Immature natural killer cell (primary cell): Measurements from ENCODE around the gene FUT8. TPM values are rescaled to one million over a fixed set of nuclear protein-coding genes. Genes with fewer than 3 reads are reported as not detected.
"Not testable (repeated sequence)": the region's sequence is repeated elsewhere in the genome, so short reads cannot be mapped to it uniquely, and the experiment has no call there.

ENCODE experiments used
- DNase-seq, 3 donors: peaks; one replicate each; pipeline ENCODE4 v3.0.0; 2022; ENCODE audit warnings: mixed read lengths in 1 of 3
- H3K27ac Mint-ChIP-seq, 6 donors: one replicate each; pipeline ENCODE4 v1.8.0; 2020; ENCODE audit warnings: mixed read lengths in 6 of 6, mild to moderate bottlenecking in 5 of 6, inconsistent platforms in 4 of 6, moderate library complexity in 3 of 6
- H3K27me3 Mint-ChIP-seq, 3 donors: one replicate each; pipeline ENCODE4 v1.8.0; 2020 to 2021; ENCODE audit warnings: low read depth in 3 of 3, mild to moderate bottlenecking in 3 of 3, mixed read lengths in 3 of 3, moderate library complexity in 3 of 3, inconsistent platforms in 1 of 3
- H3K36me3 Mint-ChIP-seq, 3 donors: one replicate each; pipeline ENCODE4 v1.8.0; 2020; ENCODE audit warnings: mixed read lengths in 3 of 3, inconsistent platforms in 2 of 3, mild to moderate bottlenecking in 2 of 3
- H3K4me1 Mint-ChIP-seq, 2 donors: one replicate each; pipeline ENCODE4 v1.8.0; 2020; ENCODE audit warnings: inconsistent platforms in 2 of 2, mild to moderate bottlenecking in 2 of 2, mixed read lengths in 2 of 2, moderate library complexity in 1 of 2
- H3K4me3 Mint-ChIP-seq, 5 donors: one replicate each; pipeline ENCODE4 v1.8.0; 2020; ENCODE audit warnings: mild to moderate bottlenecking in 5 of 5, mixed read lengths in 5 of 5, inconsistent platforms in 3 of 5, moderate library complexity in 3 of 5
- H3K9me3 Mint-ChIP-seq, 6 donors: one replicate each; pipeline ENCODE4 v1.8.0; 2020; ENCODE audit warnings: mild to moderate bottlenecking in 6 of 6, mixed read lengths in 6 of 6, inconsistent platforms in 4 of 6, moderate library complexity in 3 of 6
- polyA plus RNA-seq, 3 donors: library from polyadenylated mRNA; unstranded; fragments of 300-500 nt; fragmentation: Illumina TruSeq; gene quantifications; one replicate each; pipeline ENCODE4 v1.2.3, GENCODE V29; 2021

Gene FUT8
- polyA plus RNA-seq, 3 donors from 2014 or later: 6.5 to 11.1 (median 11.0) TPM

- Mint-ChIP-seq H3K36me3 (peaks cover 0 to 15% (median 0%) of the 10 kb centered on the region in 3 donors), H3K4me1 (no peaks in the 10 kb centered on the region), H3K27me3 (no peaks in the 10 kb centered on the region), H3K27ac (no peak overlapping the region), H3K4me3 (no peak overlapping the region), H3K9me3 (no peaks in the 10 kb centered on the region)
- DNase-seq: no peak
These were observed 264.0 kb downstream of the FUT8 start for GRCh38 chr14:65676361-65677014.

GRCh38 chr14:65685572-65685971, 273.0 kb downstream of the FUT8 start:
- no peak for DNase-seq
- Mint-ChIP-seq H3K27ac (no peak overlapping the region), H3K27me3 (peaks cover 0 to 2% (median 0%) of the 10 kb centered on the region in 3 donors), H3K36me3 (peaks cover 0 to 10% (median 6%) of the 10 kb centered on the region in 3 donors), H3K4me1 (peaks cover 0 to 8% of the 10 kb centered on the region in 2 donors), H3K4me3 (no peak overlapping the region), H3K9me3 (no peaks in the 10 kb centered on the region)

- H3K27me3 Mint-ChIP-seq: peaks cover 0 to 2% (median 0%) of the 10 kb centered on the region in 3 donors
These were observed 274.2 kb downstream of the FUT8 start for GRCh38 chr14:65686761-65687160.

GRCh38 chr14:65689070-65689469, 276.5 kb downstream of the FUT8 start:
- peaks cover 0 to 8% of the 10 kb centered on the region in 2 donors for H3K4me1 Mint-ChIP-seq
- no peak overlapping the region for H3K4me3 Mint-ChIP-seq
- H3K9me3 Mint-ChIP-seq: peaks cover 0 to 1% (median 0%) of the 10 kb centered on the region in 6 donors
- no peak for DNase-seq
- H3K36me3 Mint-ChIP-seq: peaks cover 0 to 10% (median 6%) of the 10 kb centered on the region in 3 donors
- H3K27me3 Mint-ChIP-seq: peaks cover 0 to 2% (median 0%) of the 10 kb centered on the region in 3 donors
- no peak overlapping the region for H3K27ac Mint-ChIP-seq

More at GRCh38 chr14:65686761-65687160, 274.2 kb downstream of the FUT8 start:
- Mint-ChIP-seq H3K36me3 (peaks cover 0 to 10% (median 6%) of the 10 kb centered on the region in 3 donors), H3K4me3 (no peak overlapping the region), H3K9me3 (peaks cover 0 to 1% (median 0%) of the 10 kb centered on the region in 6 donors), H3K27ac (no peak overlapping the region), H3K4me1 (peaks cover 0 to 8% of the 10 kb centered on the region in 2 donors)
- no peak for DNase-seq

- not testable (repeated sequence) for DNase-seq, H3K4me3 Mint-ChIP-seq, H3K4me1 Mint-ChIP-seq, H3K36me3 Mint-ChIP-seq, H3K27me3 Mint-ChIP-seq, H3K9me3 Mint-ChIP-seq, H3K27ac Mint-ChIP-seq
These were observed 280.0 kb downstream of the FUT8 start for GRCh38 chr14:65692566-65692965.

GRCh38 chr14:65696801-65697200, 284.3 kb downstream of the FUT8 start:
- peaks cover 0 to 2% (median 0%) of the 10 kb centered on the region in 6 donors for H3K9me3 Mint-ChIP-seq
- DNase-seq: no peak
- no peaks in the 10 kb centered on the region for H3K4me1 Mint-ChIP-seq
- H3K36me3 Mint-ChIP-seq: no peaks in the 10 kb centered on the region
- H3K27me3 Mint-ChIP-seq: no peaks in the 10 kb centered on the region
- H3K4me3 Mint-ChIP-seq: no peak overlapping the region
- no peak overlapping the region for H3K27ac Mint-ChIP-seq

- no peak overlapping the region for H3K27ac Mint-ChIP-seq
- H3K4me3 Mint-ChIP-seq: no peak overlapping the region
- peaks cover 3 to 6% (median 5%) of the 10 kb centered on the region in 3 donors for H3K36me3 Mint-ChIP-seq
- no peaks in the 10 kb centered on the region for H3K4me1 Mint-ChIP-seq
- H3K9me3 Mint-ChIP-seq: peaks cover 0 to 1% (median 0%) of the 10 kb centered on the region in 6 donors
- no peak for DNase-seq
- H3K27me3 Mint-ChIP-seq: peaks cover 0 to 2% (median 0%) of the 10 kb centered on the region in 3 donors
These were observed 291.0 kb downstream of the FUT8 start for GRCh38 chr14:65703521-65703920.

- peaks cover 0 to 1% (median 0%) of the 10 kb centered on the region in 6 donors for H3K9me3 Mint-ChIP-seq
- H3K4me1 Mint-ChIP-seq: no peaks in the 10 kb centered on the region
- peaks cover 3 to 6% (median 5%) of the 10 kb centered on the region in 3 donors for H3K36me3 Mint-ChIP-seq
- H3K4me3 Mint-ChIP-seq: no peak overlapping the region
- H3K27ac Mint-ChIP-seq: no peak overlapping the region
- peaks cover 0 to 2% (median 0%) of the 10 kb centered on the region in 3 donors for H3K27me3 Mint-ChIP-seq
- DNase-seq: no peak
These were observed 291.5 kb downstream of the FUT8 start for GRCh38 chr14:65703996-65704395.

- no peak for DNase-seq
- peaks cover 3 to 6% (median 5%) of the 10 kb centered on the region in 3 donors for H3K36me3 Mint-ChIP-seq
- H3K9me3 Mint-ChIP-seq: peaks cover 0 to 1% (median 0%) of the 10 kb centered on the region in 6 donors
- no peak overlapping the region for H3K4me3 Mint-ChIP-seq
- no peaks in the 10 kb centered on the region for H3K4me1 Mint-ChIP-seq
- H3K27me3 Mint-ChIP-seq: peaks cover 0 to 2% (median 0%) of the 10 kb centered on the region in 3 donors
- H3K27ac Mint-ChIP-seq: no peak overlapping the region
These were observed 291.9 kb downstream of the FUT8 start for GRCh38 chr14:65704437-65704836.

- H3K4me3 Mint-ChIP-seq: no peak overlapping the region
- H3K4me1 Mint-ChIP-seq: no peaks in the 10 kb centered on the region
- no peak for DNase-seq
- no peak overlapping the region for H3K27ac Mint-ChIP-seq
- peaks cover 0 to 2% (median 0%) of the 10 kb centered on the region in 3 donors for H3K27me3 Mint-ChIP-seq
- H3K36me3 Mint-ChIP-seq: peaks cover 3 to 6% (median 5%) of the 10 kb centered on the region in 3 donors
- H3K9me3 Mint-ChIP-seq: peaks cover 0 to 1% (median 0%) of the 10 kb centered on the region in 6 donors
These were observed 292.3 kb downstream of the FUT8 start for GRCh38 chr14:65704850-65705249.

GRCh38 chr14:65709576-65709975, 297.0 kb downstream of the FUT8 start:
- H3K4me3 Mint-ChIP-seq: no peak overlapping the region
- no peaks in the 10 kb centered on the region for H3K4me1 Mint-ChIP-seq
- H3K9me3 Mint-ChIP-seq: peaks cover 0 to 1% (median under 1%) of the 10 kb centered on the region in 6 donors
- DNase-seq: no peak
- H3K27ac Mint-ChIP-seq: no peak overlapping the region
- H3K36me3 Mint-ChIP-seq: peaks cover 3 to 7% (median 6%) of the 10 kb centered on the region in 3 donors
- peaks cover 0 to 2% (median 0%) of the 10 kb centered on the region in 3 donors for H3K27me3 Mint-ChIP-seq

GRCh38 chr14:65716813-65717212, 304.3 kb downstream of the FUT8 start:
- H3K27me3 Mint-ChIP-seq, H3K27ac Mint-ChIP-seq, DNase-seq, H3K4me1 Mint-ChIP-seq, H3K4me3 Mint-ChIP-seq: not testable (repeated sequence)
- Mint-ChIP-seq H3K36me3 (peaks cover 11 to 28% (median 21%) of the 10 kb centered on the region in 3 donors), H3K9me3 (peaks cover 5 to 23% (median 9%) of the 10 kb centered on the region in 6 donors)

GRCh38 chr14:65717384-65717915, 304.9 kb downstream of the FUT8 start:
- not testable (repeated sequence) for H3K4me1 Mint-ChIP-seq, DNase-seq, H3K27me3 Mint-ChIP-seq, H3K4me3 Mint-ChIP-seq, H3K27ac Mint-ChIP-seq
- Mint-ChIP-seq H3K36me3 (peaks cover 11 to 28% (median 24%) of the 10 kb centered on the region in 3 donors), H3K9me3 (peaks cover 5 to 23% (median 9%) of the 10 kb centered on the region in 6 donors)

GRCh38 chr14:65718629-65719028, 306.1 kb downstream of the FUT8 start:
- Mint-ChIP-seq H3K27me3 (peaks cover 0 to 3% (median 0%) of the 10 kb centered on the region in 3 donors), H3K4me3 (no peak overlapping the region), H3K27ac (no peak overlapping the region), H3K36me3 (peaks cover 11 to 31% (median 28%) of the 10 kb centered on the region in 3 donors), H3K4me1 (peaks cover 0 to 14% of the 10 kb centered on the region in 2 donors), H3K9me3 (peaks cover 5 to 23% (median 9%) of the 10 kb centered on the region in 6 donors)
- no peak for DNase-seq
